ENCODE data around the gene MYOM1.
A peak's percentile ranks its signal among the peaks of the same experiment; 100 is the strongest.
"Not testable (repeated sequence)": the region's sequence is repeated elsewhere in the genome, so short reads cannot be mapped to it uniquely, and the experiment has no call there.

Gene MYOM1

DNA sequence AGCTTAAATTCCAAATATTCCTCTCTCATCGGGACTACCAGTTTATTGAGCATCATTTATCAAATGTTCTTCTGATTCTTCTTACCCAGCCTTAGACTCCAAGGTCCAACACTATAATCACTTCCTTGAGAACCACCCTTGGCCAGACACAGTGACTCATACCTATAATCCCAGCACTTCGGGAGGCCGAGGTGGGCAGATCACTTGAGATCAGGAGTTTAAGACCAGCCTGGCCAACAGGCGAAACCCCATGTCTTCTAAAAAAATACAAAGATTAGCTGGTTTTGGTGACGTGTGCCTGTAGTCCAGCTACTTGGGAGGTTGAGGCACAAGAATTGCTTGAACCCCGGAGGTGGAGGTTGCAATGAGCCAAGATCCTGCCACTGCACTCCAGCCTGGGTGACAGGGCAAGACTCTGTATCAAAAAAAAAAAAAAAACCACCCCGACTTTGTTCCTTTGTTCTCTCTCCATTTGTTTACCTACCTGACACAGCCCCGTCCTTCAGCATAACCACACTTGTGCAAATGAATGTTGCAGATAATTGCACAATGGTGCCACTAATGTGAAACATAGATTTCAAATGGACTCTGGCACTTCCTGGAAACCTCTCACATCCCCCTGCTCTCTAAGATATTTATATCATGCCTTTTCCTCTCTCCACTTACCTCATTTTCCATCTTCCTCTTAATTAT is 167.9 kb downstream of the MYOM1 start:
- no peak for DNase-seq

DNA sequence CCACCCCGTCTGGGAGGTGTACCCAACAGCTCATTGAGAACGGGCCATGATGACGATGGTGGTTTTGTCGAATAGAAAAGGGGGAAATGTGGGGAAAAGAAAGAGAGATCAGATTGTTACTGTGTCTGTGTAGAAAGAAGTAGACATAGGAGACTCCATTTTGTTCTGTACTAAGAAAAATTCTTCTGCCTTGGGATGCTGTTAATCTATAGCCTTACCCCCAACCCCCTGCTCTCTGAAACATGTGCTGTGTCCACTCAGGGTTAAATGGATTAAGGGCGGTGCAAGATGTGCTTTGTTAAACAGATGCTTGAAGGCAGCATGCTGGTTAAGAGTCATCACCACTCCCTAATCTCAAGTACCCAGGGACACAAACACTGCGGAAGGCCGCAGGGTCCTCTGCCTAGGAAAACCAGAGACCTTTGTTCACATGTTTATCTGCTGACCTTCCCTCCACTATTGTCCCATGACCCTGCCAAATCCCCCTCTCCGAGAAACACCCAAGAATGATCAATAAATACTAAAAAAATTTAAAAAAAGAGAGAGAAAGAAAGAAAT is 169.8 kb downstream of the MYOM1 start:
- not testable (repeated sequence) for DNase-seq

- DNase-seq: no peak
These were observed 170.9 kb downstream of the MYOM1 start for GRCh38 chr18:3048820-3049349.

- peak; percentile 60 for DNase-seq
These were observed 171.6 kb downstream of the MYOM1 start for GRCh38 chr18:3048121-3048520.

- no peak for DNase-seq
These were observed 173.5 kb downstream of the MYOM1 start for GRCh38 chr18:3046216-3046808.

DNA sequence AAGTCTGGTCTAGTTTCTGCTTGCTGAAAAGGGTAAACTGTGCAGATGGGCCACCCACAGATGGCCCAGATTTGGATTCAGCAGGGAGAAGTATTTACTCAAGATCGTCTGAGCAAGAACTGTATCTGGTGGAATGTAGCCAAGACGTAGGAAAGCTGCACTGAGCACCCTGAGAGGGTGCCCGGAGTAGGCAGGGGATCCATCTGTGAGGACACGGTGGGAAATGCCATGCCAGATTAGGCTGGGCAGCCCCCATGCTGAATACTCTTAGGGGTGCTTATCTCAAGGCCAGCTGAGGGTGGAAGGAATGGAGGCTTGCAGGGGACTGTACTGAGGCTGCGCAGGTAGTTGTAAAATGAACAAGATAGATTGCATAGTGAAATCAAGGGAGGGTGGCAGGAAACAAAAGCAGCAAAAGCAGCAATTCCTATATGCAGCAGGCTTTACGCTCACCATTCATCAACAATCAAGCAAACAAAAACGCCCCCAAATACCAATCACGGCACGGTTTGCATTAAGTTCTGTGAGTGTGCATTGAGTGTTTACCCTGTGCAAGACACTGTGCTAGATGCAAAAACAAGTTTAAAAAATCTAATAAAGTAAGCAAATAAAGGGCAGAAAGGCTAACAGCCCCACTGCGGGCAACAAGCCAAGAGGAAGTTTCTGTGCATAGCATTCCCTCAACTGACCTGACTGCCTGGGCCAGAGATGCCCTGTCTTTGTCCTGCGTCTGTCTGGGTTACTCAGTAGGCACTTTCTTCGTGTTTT is 174.7 kb downstream of the MYOM1 start:
- DNase-seq: peak; percentile 67

DNA sequence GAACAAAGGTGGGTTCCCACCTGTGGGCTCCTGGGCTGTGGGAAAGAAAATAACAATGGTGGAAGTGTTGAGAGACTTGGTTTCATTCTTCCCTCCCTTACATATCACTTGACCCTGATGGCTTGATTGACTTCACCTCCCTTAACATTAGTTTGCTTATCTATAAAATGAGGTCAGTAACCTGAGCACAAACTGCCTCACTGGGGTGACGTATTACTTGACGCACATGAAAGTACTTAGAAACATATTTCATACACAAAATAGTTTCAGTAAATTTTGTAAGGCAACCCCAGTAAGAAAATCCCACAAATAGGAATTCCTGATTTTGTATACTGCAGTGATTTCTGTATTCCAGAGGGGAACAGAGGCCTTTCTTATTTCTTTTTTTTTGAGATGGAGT is 177.4 kb downstream of the MYOM1 start:
- no peak for DNase-seq

DNA sequence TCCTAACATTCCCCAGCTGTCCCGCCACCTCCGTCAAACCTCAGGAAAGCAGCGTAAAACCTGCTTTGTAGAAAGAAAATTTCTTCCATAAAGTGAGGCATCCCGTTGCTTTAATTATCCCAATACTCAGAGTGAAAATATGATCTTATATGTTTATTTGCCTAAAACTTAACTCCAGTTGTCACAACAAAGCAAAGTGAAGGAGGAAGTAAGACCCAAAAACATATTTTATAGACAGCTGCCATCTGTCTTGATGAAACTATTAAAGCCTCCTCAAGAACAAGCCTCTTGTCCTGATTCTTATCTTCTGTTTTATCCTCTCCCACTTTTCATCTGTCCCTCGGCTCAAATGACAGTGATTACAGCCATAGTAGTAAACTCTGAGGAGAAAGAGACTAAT is 177.9 kb downstream of the MYOM1 start:
- peak; percentile 33 for DNase-seq

- DNase-seq: no peak
These were observed 178.9 kb downstream of the MYOM1 start for GRCh38 chr18:3040881-3041280.

DNA sequence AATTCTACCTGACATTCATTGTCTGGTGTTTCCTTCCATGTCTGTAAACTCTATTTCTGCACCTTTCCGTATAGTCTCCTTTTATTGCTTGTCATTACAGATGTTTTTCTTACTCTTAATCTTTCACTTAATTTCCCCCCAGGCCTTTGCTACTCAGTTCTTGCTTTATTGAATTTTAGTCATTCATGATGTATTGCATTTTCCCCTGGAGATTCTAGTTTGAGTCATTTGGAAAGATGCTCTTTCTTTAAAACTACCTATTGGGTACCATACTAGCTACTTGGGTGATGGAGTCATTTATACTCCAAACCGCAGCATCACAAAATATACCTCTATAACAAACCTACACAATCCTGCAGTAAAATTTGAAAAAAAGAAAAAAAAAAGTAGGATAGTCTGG is 179.6 kb downstream of the MYOM1 start:
- no peak for DNase-seq

DNA sequence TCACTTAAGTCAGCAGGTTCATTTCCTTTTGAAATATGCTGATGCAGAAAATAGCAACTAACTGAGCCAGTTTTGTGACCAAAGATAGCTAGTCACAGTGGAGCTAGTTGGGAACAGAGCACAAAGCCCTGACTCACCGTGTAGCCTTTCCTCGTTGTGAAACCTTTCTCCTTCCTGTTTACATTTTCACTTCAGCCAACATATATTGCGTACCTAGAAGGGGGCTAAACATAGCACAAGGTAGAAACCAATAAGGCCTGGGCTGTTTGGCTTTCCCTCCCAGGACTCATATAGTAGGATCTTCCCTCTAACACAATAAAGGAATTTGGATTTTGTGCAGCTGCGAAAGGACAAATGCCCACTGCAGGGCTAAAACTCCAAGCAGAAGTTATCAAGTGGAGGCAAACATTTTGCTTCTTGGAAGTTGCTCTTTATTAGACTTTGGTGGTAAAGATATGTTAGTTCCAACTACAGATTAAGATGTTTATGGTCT is 182.3 kb downstream of the MYOM1 start:
- DNase-seq: no peak

DNA sequence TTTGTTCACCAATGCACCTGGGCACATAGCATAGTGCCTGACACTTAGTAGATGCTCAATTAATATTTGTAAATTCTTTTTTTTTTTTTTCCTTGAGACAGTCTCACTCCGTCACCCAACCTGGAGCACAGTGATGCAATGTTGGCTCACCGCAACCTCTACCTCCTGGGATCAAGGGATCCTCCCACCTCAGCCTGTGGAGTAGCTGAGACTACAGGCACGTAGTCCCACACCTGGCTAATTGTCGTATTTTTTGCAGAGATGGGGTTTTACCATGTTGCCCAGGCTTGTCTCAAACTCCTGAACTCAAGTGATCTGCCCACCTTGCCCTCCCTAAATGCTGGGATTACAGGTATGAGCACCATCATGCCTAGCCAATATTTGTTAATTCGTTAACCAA is 183.7 kb downstream of the MYOM1 start:
- no peak for DNase-seq

DNA sequence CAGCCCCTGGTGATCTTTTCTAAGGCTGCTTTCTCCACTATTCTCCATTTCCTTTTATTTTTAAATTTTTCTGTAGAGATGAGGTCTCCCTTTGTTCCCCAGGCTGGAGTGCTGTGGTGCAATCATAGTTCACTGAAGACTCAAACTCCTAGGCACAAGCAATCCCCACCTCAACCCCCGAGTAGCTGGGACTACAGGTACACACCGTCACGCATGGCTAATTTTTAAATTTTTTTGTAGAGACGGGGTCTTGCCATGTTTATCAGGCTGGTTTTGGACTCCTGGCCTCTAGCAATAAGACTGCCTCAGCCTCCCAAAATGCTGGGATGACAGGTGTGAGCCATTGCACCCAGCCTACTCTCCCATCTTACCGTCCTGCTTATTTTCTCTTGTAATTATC is 184.1 kb downstream of the MYOM1 start:
- no peak for DNase-seq

GRCh38 chr18:3032721-3033120 is 187.0 kb downstream of the MYOM1 start:
- DNase-seq: no peak

DNA sequence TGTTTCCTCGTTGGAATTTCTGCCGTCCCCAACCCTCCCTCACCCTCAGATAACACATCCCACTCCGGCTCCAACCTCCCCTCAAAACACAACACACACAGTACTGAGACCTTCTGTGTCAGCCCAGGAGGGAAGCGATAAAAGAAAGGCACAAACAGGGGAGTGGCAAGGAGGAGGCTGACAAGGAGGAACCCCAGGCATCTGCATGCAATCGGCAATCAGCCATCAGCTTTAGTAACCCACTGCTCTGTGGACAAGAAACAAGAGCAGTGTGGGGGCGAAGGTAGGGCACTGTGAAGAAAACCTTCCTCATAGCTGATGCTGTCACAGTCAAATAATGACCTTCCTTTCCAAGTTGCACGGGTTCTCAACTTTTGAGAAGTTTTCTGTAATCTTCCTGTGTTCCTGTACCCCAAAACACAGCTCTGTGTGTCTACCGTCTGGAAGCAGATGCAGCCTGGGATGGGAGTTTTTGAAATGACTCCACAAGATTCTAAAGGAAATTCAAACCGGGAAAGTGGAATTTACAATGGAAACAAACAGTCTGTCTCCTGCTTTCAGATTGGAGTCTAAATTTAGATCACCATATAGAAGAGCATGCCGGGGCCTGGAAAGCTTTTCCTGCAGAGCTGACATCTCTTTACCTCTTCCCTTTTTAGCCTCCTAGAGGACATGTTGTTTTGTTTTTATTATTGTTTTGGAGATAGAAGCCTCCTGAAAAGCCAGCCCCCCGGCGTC is 190.4 kb downstream of the MYOM1 start:
- no peak for DNase-seq

GRCh38 chr18:3028115-3028514 is 191.7 kb downstream of the MYOM1 start:
- not testable (repeated sequence) for DNase-seq

- no peak for DNase-seq
These were observed 192.3 kb downstream of the MYOM1 start for GRCh38 chr18:3027370-3027891.

GRCh38 chr18:3025544-3025943 is 194.2 kb downstream of the MYOM1 start:
- DNase-seq: no peak

- DNase-seq: not testable (repeated sequence)
These were observed 196.2 kb downstream of the MYOM1 start for GRCh38 chr18:3023603-3024002.
